HEK293 (cell line): ENCODE measurements around the gene YWHAG.

ENCODE experiments used
- CTCF ChIA-PET: fragments of 350-600 bp; formaldehyde crosslinking; extraction: SDS; loops from one replicate; lab custom pipeline; 2021; ENCODE audit warnings: antibody characterized with exemption; lab: Yijun Ruan, JAX
- POLR2A ChIA-PET: fragments of 300-600 bp; formaldehyde crosslinking; extraction: SDS; loops from one replicate; lab custom pipeline; 2020; ENCODE audit warnings: antibody characterized with exemption, inconsistent platforms; lab: Yijun Ruan, JAX
- H3K27ac ChIP-seq: fragments of 200-500 bp; sonication (Bioruptor generic); 2 replicates; pipeline ENCODE4 v1.5.1; 2014; ENCODE audit warnings: low read depth, low read length, control low read depth, inconsistent platforms; ENCODE audit errors: extremely low read depth
- H3K36me3 ChIP-seq, 2 experiments: fragments of 200-500 bp in 1 of 2; sonication (Bioruptor generic) in 1 of 2; 1 replicate in 1 of 2; 2 replicates in 1 of 2; pipeline ENCODE4 v1.5.1; 2014 to 2017; ENCODE audit warnings: inconsistent platforms in 2 of 2, low read length in 2 of 2; ENCODE audit not compliant: control insufficient read depth in 2 of 2, insufficient read depth in 1 of 2
- H3K4me1 ChIP-seq: fragments of 200-500 bp; sonication (Bioruptor generic); 2 replicates; pipeline ENCODE4 v1.5.1; 2014; ENCODE audit warnings: mild to moderate bottlenecking, low read length, inconsistent platforms; ENCODE audit not compliant: control insufficient read depth, insufficient read depth
- H3K4me3 ChIP-seq: 2 replicates; pipeline ENCODE4 v1.5.1; 2011; ENCODE audit warnings: low read depth, mild to moderate bottlenecking, control low read depth, low read length, moderate library complexity
- H3K9me3 ChIP-seq: fragments of 200-500 bp; sonication (Bioruptor generic); 2 replicates; pipeline ENCODE4 v1.5.1; 2014; ENCODE audit warnings: low read depth, low read length, inconsistent platforms; ENCODE audit not compliant: control insufficient read depth, insufficient read depth
- FEZF1 ChIP-seq: fragments of 450-650 bp; formaldehyde crosslinking; IDR thresholded peaks from 2 replicates; pipeline ENCODE4 v1.5.1; 2016; ENCODE audit warnings: missing biosample characterization, missing genetic modification characterization
- GFI1B ChIP-seq: fragments of 450-650 bp; formaldehyde crosslinking; IDR thresholded peaks from 2 replicates; pipeline ENCODE4 v1.5.1; 2016; ENCODE audit warnings: missing biosample characterization, missing genetic modification characterization
- GLIS1 ChIP-seq: fragments of 450-650 bp; formaldehyde crosslinking; IDR thresholded peaks from 2 replicates; pipeline ENCODE4 v1.5.1; 2016; ENCODE audit warnings: missing biosample characterization, missing genetic modification characterization
- IKZF3 ChIP-seq: fragments of 450-650 bp; IDR thresholded peaks from 2 replicates; pipeline ENCODE4 v1.5.0; 2018; ENCODE audit warnings: missing biosample characterization, mild to moderate bottlenecking, missing genetic modification characterization, moderate library complexity
- KLF9 ChIP-seq: fragments of 450-650 bp; formaldehyde crosslinking; IDR thresholded peaks from 2 replicates; pipeline ENCODE4 v1.5.1; 2016; ENCODE audit warnings: missing biosample characterization, missing genetic modification characterization, low read depth
- MYNN ChIP-seq: fragments of 450-650 bp; formaldehyde crosslinking; IDR thresholded peaks from 2 replicates; pipeline ENCODE4 v1.5.1; 2016; ENCODE audit warnings: missing biosample characterization, missing genetic modification characterization, borderline replicate concordance
- OVOL3 ChIP-seq: fragments of 450-650 bp; formaldehyde crosslinking; IDR thresholded peaks from 2 replicates; pipeline ENCODE4 v1.5.1; 2016; ENCODE audit warnings: missing biosample characterization, missing genetic modification characterization
- PRDM1 ChIP-seq: fragments of 450-650 bp; formaldehyde crosslinking; IDR thresholded peaks from 2 replicates; pipeline ENCODE4; 2016; ENCODE audit warnings: missing biosample characterization, missing genetic modification characterization
- PRDM6 ChIP-seq: fragments of 450-650 bp; formaldehyde crosslinking; IDR thresholded peaks from 2 replicates; pipeline ENCODE4 v1.5.1; 2017; ENCODE audit warnings: missing biosample characterization, missing genetic modification characterization
- SALL2 ChIP-seq: fragments of 450-650 bp; formaldehyde crosslinking; IDR thresholded peaks from 2 replicates; pipeline ENCODE4 v1.5.0; 2017; ENCODE audit warnings: missing biosample characterization, mild to moderate bottlenecking, missing genetic modification characterization, borderline replicate concordance
- TSHZ1 ChIP-seq: fragments of 450-650 bp; formaldehyde crosslinking; IDR thresholded peaks from 2 replicates; pipeline ENCODE4 v1.5.1; 2016; ENCODE audit warnings: missing biosample characterization, missing genetic modification characterization, borderline replicate concordance
- WT1 ChIP-seq: fragments of 450-650 bp; formaldehyde crosslinking; IDR thresholded peaks from 2 replicates; pipeline ENCODE4 v1.5.1; 2016; ENCODE audit warnings: missing biosample characterization, missing genetic modification characterization
- ZFP41 ChIP-seq: fragments of 450-650 bp; formaldehyde crosslinking; IDR thresholded peaks from 2 replicates; pipeline ENCODE4 v1.5.1; 2016; ENCODE audit warnings: missing biosample characterization, missing genetic modification characterization, borderline replicate concordance
- ZNF112 ChIP-seq: fragments of 450-650 bp; formaldehyde crosslinking; IDR thresholded peaks from 2 replicates; pipeline ENCODE4 v1.5.0; 2017; ENCODE audit warnings: missing biosample characterization, missing genetic modification characterization
- ZNF214 ChIP-seq: fragments of 450-650 bp; formaldehyde crosslinking; IDR thresholded peaks from 2 replicates; pipeline ENCODE4 v1.5.1; 2017; ENCODE audit warnings: missing biosample characterization, mild to moderate bottlenecking, missing genetic modification characterization, borderline replicate concordance
- ZNF221 ChIP-seq: fragments of 450-650 bp; formaldehyde crosslinking; IDR thresholded peaks from 2 replicates; pipeline ENCODE4 v1.5.1; 2017; ENCODE audit warnings: missing biosample characterization, missing genetic modification characterization, borderline replicate concordance
- ZNF514 ChIP-seq: fragments of 450-650 bp; formaldehyde crosslinking; IDR thresholded peaks from 2 replicates; pipeline ENCODE4 v1.5.1; 2016; ENCODE audit warnings: missing biosample characterization, missing genetic modification characterization
- ZNF621 ChIP-seq: fragments of 450-650 bp; formaldehyde crosslinking; IDR thresholded peaks from 2 replicates; pipeline ENCODE4 v1.5.1; 2017; ENCODE audit warnings: missing biosample characterization, missing genetic modification characterization
- ZNF677 ChIP-seq: fragments of 450-650 bp; IDR thresholded peaks from 2 replicates; pipeline ENCODE4 v1.5.0; 2018; ENCODE audit warnings: missing biosample characterization, mild to moderate bottlenecking, missing genetic modification characterization, moderate library complexity
- ZNF777 ChIP-seq: fragments of 450-650 bp; formaldehyde crosslinking; IDR thresholded peaks from 2 replicates; pipeline ENCODE4 v1.5.1; 2017; ENCODE audit warnings: missing biosample characterization, missing genetic modification characterization, borderline replicate concordance
- ZNF830 ChIP-seq: fragments of 450-650 bp; IDR thresholded peaks from 2 replicates; pipeline ENCODE4 v1.5.0; 2018; ENCODE audit warnings: missing biosample characterization, missing genetic modification characterization, low read depth, mild to moderate bottlenecking, moderate library complexity
- ZSCAN18 ChIP-seq: fragments of 450-650 bp; formaldehyde crosslinking; IDR thresholded peaks from 2 replicates; pipeline ENCODE4 v1.5.1; 2016; ENCODE audit warnings: missing biosample characterization, missing genetic modification characterization
- ZSCAN5A ChIP-seq: fragments of 450-650 bp; formaldehyde crosslinking; IDR thresholded peaks from 2 replicates; pipeline ENCODE4 v1.5.1; 2016; ENCODE audit warnings: missing biosample characterization, missing genetic modification characterization
- TF ChIP-seq, protein P1 (sequence below): fragments of 450-650 bp; formaldehyde crosslinking; IDR thresholded peaks from 2 replicates; pipeline ENCODE4 v1.5.1; 2016; ENCODE audit warnings: missing biosample characterization, missing genetic modification characterization, borderline replicate concordance

YWHAG gene

DNA sequence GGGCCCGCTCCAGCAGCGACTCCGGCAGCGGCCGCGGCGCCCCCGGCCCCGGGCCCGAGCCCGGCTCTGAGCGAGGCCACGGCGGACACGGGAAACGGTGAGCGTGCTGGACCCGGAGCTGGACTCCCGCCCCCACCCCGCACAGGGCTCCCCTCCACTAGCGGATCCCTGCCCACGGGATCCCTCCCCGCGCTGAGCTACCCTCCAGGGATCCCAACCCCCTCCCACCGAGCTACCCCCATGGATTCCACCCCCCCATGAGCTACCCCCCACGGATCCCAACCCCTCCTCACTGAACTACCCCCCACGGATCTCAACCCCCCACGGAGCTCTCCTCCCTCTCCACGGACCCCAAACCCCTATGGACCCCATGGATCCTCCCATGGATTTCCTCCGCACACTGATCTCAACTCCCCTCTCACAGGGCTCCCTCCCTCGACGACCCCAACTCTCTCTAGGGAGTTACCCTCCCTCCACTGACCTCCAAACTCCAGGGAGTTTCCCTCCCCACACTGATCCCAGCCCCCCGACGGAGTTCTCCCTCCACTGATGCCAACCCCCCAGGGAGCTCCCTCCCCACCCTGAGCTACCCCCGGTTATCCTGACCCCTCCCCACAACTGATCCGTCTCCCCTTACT lies 77.0 kb downstream of the YWHAG start:
- Histone ChIP-seq H3K27ac (no peak overlapping the region; the same call in 1 of the 2 replicates), H3K4me1 (no peaks in the 10 kb centered on the region), H3K4me3 (peak overlapping the region; percentile 28), H3K36me3 (no peaks in the 10 kb centered on the region), H3K9me3 (no peaks in the 10 kb centered on the region)
- POLR2A ChIA-PET, result interaction anchor here (0.6 to 1.9 kb wide), 5 partner anchors 9 to 148 kb away, joined by 3 to 7 read pairs (median 4); no protein-coding TSS in a partner anchor
- CTCF ChIA-PET, result interaction anchor here (0.6 to 2.3 kb wide), 5 partner anchors 9 to 105 kb away, joined by 4 to 15 read pairs (median 6); no protein-coding TSS in a partner anchor
- TF ChIP-seq ZFP41, result no peak
- no peak for TF ChIP-seq GFI1B (tag by site-specific recombination)
- no peak for TF ChIP-seq ZSCAN5A
- TF ChIP-seq ZNF214 (tag by site-specific recombination), result no peak
- TF ChIP-seq PRDM6 (tag by site-specific recombination), result no peak
- TF ChIP-seq ZNF112 (tag by site-specific recombination), result no peak
- TF ChIP-seq ZNF677, result no peak
- no peak for TF ChIP-seq MYNN (tag by site-specific recombination)
- TF ChIP-seq ZNF621, result no peak
- TF ChIP-seq TSHZ1 (tag by site-specific recombination), result no peak
- no peak for TF ChIP-seq SALL2 (tag by site-specific recombination)
- no peak for TF ChIP-seq ZNF221 (tag by site-specific recombination)
- TF ChIP-seq, protein P1, sequence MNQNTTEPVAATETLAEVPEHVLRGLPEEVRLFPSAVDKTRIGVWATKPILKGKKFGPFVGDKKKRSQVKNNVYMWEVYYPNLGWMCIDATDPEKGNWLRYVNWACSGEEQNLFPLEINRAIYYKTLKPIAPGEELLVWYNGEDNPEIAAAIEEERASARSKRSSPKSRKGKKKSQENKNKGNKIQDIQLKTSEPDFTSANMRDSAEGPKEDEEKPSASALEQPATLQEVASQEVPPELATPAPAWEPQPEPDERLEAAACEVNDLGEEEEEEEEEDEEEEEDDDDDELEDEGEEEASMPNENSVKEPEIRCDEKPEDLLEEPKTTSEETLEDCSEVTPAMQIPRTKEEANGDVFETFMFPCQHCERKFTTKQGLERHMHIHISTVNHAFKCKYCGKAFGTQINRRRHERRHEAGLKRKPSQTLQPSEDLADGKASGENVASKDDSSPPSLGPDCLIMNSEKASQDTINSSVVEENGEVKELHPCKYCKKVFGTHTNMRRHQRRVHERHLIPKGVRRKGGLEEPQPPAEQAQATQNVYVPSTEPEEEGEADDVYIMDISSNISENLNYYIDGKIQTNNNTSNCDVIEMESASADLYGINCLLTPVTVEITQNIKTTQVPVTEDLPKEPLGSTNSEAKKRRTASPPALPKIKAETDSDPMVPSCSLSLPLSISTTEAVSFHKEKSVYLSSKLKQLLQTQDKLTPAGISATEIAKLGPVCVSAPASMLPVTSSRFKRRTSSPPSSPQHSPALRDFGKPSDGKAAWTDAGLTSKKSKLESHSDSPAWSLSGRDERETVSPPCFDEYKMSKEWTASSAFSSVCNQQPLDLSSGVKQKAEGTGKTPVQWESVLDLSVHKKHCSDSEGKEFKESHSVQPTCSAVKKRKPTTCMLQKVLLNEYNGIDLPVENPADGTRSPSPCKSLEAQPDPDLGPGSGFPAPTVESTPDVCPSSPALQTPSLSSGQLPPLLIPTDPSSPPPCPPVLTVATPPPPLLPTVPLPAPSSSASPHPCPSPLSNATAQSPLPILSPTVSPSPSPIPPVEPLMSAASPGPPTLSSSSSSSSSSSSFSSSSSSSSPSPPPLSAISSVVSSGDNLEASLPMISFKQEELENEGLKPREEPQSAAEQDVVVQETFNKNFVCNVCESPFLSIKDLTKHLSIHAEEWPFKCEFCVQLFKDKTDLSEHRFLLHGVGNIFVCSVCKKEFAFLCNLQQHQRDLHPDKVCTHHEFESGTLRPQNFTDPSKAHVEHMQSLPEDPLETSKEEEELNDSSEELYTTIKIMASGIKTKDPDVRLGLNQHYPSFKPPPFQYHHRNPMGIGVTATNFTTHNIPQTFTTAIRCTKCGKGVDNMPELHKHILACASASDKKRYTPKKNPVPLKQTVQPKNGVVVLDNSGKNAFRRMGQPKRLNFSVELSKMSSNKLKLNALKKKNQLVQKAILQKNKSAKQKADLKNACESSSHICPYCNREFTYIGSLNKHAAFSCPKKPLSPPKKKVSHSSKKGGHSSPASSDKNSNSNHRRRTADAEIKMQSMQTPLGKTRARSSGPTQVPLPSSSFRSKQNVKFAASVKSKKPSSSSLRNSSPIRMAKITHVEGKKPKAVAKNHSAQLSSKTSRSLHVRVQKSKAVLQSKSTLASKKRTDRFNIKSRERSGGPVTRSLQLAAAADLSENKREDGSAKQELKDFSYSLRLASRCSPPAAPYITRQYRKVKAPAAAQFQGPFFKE, result no peak
- TF ChIP-seq ZNF514 (tag by site-specific recombination), result no peak
- TF ChIP-seq KLF9 (tag by site-specific recombination), result no peak
- TF ChIP-seq ZSCAN18 (tag by site-specific recombination), result no peak
- peak; percentile 99 for TF ChIP-seq GLIS1 (tag by site-specific recombination)
- no peak for TF ChIP-seq ZNF777 (tag by site-specific recombination)
- no peak for TF ChIP-seq ZNF830
- no peak for TF ChIP-seq PRDM1
- peak; percentile 71 for TF ChIP-seq WT1 (tag by site-specific recombination)
- TF ChIP-seq OVOL3, result no peak
- TF ChIP-seq FEZF1 (tag by site-specific recombination), result no peak
- no peak for TF ChIP-seq IKZF3
